ENCODE results near the gene CARD6. TPM values are rescaled to one million over a fixed set of nuclear protein-coding genes. Genes with fewer than 3 reads are reported as not detected.
A peak's percentile ranks its signal among the peaks of the same experiment; 100 is the strongest.

Gene CARD6
- total and polyA plus RNA-seq, 10 of the 15 experiments (the other 5 are each of a cell fraction or from before 2014, with no cell fraction given): 0.29 to 1.2 (median 0.62) TPM

DNA sequence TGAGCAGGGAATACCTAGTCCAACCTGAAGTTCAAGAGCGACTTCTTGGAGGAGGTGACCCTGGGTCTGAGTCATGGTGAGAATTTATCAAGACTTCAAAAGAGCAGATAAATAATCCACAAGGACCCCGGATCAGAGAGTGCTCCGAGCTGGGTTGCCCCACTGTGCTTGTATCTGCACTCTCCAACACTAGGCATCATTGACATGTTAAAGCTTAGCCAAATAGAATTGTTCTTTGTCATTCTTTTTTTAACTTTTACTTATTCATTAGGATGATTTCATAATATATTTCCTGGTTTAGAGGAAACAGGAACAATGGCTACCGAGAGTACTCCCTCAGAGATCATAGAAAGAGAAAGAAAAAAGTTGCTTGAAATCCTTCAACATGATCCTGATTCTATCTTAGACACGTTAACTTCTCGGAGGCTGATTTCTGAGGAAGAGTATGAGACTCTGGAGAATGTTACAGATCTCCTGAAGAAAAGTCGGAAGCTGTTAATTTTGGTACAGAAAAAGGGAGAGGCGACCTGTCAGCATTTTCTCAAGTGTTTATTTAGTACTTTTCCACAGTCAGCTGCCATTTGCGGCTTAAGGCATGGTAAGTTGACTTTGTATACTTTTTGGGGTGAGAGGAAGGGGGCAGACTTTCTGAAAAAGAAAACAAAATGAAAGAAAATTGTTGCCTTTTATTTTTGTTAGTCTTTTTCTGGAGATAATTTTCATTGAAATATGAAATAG lies at the start of gene CARD6 (continued):
- TF ChIP-seq, protein P1, sequence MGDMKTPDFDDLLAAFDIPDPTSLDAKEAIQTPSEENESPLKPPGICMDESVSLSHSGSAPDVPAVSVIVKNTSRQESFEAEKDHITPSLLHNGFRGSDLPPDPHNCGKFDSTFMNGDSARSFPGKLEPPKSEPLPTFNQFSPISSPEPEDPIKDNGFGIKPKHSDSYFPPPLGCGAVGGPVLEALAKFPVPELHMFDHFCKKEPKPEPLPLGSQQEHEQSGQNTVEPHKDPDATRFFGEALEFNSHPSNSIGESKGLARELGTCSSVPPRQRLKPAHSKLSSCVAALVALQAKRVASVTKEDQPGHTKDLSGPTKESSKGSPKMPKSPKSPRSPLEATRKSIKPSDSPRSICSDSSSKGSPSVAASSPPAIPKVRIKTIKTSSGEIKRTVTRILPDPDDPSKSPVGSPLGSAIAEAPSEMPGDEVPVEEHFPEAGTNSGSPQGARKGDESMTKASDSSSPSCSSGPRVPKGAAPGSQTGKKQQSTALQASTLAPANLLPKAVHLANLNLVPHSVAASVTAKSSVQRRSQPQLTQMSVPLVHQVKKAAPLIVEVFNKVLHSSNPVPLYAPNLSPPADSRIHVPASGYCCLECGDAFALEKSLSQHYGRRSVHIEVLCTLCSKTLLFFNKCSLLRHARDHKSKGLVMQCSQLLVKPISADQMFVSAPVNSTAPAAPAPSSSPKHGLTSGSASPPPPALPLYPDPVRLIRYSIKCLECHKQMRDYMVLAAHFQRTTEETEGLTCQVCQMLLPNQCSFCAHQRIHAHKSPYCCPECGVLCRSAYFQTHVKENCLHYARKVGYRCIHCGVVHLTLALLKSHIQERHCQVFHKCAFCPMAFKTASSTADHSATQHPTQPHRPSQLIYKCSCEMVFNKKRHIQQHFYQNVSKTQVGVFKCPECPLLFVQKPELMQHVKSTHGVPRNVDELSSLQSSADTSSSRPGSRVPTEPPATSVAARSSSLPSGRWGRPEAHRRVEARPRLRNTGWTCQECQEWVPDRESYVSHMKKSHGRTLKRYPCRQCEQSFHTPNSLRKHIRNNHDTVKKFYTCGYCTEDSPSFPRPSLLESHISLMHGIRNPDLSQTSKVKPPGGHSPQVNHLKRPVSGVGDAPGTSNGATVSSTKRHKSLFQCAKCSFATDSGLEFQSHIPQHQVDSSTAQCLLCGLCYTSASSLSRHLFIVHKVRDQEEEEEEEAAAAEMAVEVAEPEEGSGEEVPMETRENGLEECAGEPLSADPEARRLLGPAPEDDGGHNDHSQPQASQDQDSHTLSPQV (IDR thresholded peaks at IDR 0.05): no peak
- TF ChIP-seq RELA (IDR thresholded peaks at IDR 0.05; ENCODE audit: borderline replicate concordance, partially characterized antibody) (no peak), TAF1 (IDR thresholded peaks at IDR 0.05; ENCODE audit: borderline replicate concordance, low read depth, low read length) (peak; percentile 19; the same call in 1 of the 2 replicates), MXI1 (IDR thresholded peaks at IDR 0.05; ENCODE audit: low read depth, low read length) (no peak), RUNX3 (IDR thresholded peaks at IDR 0.05; ENCODE audit: low read length) (0 out of 2 replicates have a peak, but pooled peaks have one; percentile 7), SMC3 (IDR thresholded peaks at IDR 0.05; ENCODE audit: borderline replicate concordance, low read length) (no peak), MEF2B (IDR thresholded peaks at IDR 0.05; ENCODE audit: partially characterized antibody, poor library complexity, severe bottlenecking) (no peak), HDAC6 (IDR thresholded peaks at IDR 0.05; ENCODE audit: unreplicated experiment) (no peak), HDGF (IDR thresholded peaks at IDR 0.05) (no peak), IKZF2 (IDR thresholded peaks at IDR 0.05) (0 out of 4 replicates have a peak, but pooled peaks of 1 of the 2 experiments have one; percentile 34), FOXM1 (IDR thresholded peaks at IDR 0.05; ENCODE audit: low read depth, low read length) (no peak), POU2F2 (IDR thresholded peaks at IDR 0.05; ENCODE audit: borderline replicate concordance, low read depth, low read length) (no peak)
- TF ChIP-seq, protein P2, sequence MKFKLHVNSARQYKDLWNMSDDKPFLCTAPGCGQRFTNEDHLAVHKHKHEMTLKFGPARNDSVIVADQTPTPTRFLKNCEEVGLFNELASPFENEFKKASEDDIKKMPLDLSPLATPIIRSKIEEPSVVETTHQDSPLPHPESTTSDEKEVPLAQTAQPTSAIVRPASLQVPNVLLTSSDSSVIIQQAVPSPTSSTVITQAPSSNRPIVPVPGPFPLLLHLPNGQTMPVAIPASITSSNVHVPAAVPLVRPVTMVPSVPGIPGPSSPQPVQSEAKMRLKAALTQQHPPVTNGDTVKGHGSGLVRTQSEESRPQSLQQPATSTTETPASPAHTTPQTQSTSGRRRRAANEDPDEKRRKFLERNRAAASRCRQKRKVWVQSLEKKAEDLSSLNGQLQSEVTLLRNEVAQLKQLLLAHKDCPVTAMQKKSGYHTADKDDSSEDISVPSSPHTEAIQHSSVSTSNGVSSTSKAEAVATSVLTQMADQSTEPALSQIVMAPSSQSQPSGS (IDR thresholded peaks at IDR 0.05; ENCODE audit: low read length): no peak
- TF ChIP-seq, protein P3, sequence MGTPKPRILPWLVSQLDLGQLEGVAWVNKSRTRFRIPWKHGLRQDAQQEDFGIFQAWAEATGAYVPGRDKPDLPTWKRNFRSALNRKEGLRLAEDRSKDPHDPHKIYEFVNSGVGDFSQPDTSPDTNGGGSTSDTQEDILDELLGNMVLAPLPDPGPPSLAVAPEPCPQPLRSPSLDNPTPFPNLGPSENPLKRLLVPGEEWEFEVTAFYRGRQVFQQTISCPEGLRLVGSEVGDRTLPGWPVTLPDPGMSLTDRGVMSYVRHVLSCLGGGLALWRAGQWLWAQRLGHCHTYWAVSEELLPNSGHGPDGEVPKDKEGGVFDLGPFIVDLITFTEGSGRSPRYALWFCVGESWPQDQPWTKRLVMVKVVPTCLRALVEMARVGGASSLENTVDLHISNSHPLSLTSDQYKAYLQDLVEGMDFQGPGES (IDR thresholded peaks at IDR 0.05): no peak
- TF ChIP-seq, protein P4, sequence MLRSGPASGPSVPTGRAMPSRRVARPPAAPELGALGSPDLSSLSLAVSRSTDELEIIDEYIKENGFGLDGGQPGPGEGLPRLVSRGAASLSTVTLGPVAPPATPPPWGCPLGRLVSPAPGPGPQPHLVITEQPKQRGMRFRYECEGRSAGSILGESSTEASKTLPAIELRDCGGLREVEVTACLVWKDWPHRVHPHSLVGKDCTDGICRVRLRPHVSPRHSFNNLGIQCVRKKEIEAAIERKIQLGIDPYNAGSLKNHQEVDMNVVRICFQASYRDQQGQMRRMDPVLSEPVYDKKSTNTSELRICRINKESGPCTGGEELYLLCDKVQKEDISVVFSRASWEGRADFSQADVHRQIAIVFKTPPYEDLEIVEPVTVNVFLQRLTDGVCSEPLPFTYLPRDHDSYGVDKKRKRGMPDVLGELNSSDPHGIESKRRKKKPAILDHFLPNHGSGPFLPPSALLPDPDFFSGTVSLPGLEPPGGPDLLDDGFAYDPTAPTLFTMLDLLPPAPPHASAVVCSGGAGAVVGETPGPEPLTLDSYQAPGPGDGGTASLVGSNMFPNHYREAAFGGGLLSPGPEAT (IDR thresholded peaks at IDR 0.05; ENCODE audit: low read depth): no peak
- TF ChIP-seq, protein P5, sequence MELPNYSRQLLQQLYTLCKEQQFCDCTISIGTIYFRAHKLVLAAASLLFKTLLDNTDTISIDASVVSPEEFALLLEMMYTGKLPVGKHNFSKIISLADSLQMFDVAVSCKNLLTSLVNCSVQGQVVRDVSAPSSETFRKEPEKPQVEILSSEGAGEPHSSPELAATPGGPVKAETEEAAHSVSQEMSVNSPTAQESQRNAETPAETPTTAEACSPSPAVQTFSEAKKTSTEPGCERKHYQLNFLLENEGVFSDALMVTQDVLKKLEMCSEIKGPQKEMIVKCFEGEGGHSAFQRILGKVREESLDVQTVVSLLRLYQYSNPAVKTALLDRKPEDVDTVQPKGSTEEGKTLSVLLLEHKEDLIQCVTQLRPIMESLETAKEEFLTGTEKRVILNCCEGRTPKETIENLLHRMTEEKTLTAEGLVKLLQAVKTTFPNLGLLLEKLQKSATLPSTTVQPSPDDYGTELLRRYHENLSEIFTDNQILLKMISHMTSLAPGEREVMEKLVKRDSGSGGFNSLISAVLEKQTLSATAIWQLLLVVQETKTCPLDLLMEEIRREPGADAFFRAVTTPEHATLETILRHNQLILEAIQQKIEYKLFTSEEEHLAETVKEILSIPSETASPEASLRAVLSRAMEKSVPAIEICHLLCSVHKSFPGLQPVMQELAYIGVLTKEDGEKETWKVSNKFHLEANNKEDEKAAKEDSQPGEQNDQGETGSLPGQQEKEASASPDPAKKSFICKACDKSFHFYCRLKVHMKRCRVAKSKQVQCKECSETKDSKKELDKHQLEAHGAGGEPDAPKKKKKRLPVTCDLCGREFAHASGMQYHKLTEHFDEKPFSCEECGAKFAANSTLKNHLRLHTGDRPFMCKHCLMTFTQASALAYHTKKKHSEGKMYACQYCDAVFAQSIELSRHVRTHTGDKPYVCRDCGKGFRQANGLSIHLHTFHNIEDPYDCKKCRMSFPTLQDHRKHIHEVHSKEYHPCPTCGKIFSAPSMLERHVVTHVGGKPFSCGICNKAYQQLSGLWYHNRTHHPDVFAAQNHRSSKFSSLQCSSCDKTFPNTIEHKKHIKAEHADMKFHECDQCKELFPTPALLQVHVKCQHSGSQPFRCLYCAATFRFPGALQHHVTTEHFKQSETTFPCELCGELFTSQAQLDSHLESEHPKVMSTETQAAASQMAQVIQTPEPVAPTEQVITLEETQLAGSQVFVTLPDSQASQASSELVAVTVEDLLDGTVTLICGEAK (IDR thresholded peaks at IDR 0.05; ENCODE audit: borderline replicate concordance): no peak

Measured in GM12878 (cell line).